GM19023 (cell line): ENCODE measurements around the gene SH3BGRL2.
A peak's percentile ranks its signal among the peaks of the same experiment; 100 is the strongest.
"Not testable (repeated sequence)": the region's sequence is repeated elsewhere in the genome, so short reads cannot be mapped to it uniquely, and the experiment has no call there.

Experiments
- ATAC-seq: cut with Tn5 transposase; IDR thresholded peaks from one replicate; pipeline ENCODE4 v1.9.1; 2021; ENCODE audit warnings: mild to moderate bottlenecking, moderate library complexity; ENCODE audit not compliant: unreplicated experiment

The SH3BGRL2 gene

DNA sequence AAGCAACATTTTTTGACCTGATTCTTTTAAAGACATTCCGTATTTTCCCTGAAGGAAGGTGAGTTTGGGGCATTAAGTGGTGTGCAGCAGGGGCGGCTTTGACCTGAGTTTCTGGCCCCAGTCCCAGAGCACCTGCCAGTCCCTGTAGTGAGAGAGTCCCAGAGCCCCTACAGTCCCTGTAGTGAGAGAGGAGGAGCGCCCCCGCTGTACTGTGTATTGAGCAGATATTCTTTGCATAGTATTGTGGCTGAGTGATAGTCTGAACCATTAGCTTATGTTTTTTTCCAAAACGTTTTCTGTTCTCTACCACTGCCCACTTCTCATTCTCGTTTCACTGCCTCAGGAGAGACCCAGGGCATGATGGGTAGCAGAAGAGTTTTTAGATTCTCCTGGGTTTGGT, 17.2 kb upstream of the SH3BGRL2 start:
- no peak for ATAC-seq

DNA sequence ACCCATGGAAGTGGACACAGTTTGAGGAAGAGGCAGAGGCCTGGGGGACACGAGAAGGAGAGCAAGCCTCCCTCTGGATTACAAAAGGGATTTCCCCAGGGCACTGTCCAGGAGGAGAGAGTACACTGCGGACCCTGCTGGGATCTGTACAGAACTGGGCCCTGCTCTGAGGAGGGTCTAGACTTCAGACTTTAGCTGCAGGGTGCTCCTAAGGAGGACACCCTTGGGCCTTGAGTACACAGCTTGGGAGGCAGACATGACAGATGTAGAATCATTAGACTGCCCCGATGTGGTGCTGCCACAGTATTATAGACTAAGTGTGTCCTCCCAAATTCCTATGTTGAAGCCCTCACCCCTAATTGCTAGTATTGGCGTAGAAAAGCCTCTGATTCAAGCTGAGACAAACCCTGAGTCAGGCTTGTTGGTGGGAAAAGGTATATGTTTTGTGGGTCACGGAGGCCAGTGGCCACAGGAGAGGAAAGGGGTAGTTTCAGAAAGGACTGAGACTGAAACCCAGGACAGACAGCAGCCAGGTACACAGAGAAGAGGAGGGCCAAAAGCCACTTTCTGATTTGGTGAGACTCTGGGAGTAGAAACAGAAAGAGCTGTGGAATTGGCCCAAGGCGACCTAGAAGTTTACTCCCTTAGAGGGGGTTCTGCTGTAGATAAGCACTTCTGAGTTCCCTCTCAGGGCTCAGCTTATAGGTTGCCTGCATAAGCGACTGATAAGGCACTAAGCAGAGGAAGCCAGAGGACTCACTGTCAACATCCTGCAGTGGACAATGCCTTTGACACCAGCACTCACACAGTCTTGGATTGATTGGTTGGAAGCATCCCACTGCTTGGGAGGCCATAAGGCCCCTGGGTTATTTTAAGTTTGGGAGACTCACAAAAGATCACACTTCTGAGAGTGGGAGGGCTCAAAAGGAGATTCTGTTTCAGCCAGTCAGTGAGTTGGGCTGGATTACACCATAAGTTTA, 16.5 kb upstream of the SH3BGRL2 start:
- peak; percentile 68 for ATAC-seq

DNA sequence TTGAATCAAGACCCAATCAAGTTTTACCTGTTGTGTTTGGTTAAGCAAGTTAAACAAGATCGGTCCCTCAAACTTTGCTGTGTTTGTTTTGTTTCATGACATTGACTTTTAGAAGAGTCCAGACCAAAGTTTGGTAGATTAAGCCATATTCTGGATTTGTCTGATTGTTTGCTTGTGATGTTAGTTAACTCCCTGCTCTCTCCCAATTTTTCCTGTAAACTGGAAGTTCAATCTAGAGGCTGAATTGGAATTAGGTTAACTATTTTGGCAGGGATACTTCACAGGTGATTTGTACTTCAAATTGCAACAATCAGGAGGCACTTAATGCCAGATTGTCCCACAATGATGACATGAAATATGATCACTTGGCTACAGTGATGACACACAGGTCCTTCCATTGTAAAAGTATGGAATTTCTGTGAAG, 13.6 kb upstream of the SH3BGRL2 start:
- no peak for ATAC-seq

DNA sequence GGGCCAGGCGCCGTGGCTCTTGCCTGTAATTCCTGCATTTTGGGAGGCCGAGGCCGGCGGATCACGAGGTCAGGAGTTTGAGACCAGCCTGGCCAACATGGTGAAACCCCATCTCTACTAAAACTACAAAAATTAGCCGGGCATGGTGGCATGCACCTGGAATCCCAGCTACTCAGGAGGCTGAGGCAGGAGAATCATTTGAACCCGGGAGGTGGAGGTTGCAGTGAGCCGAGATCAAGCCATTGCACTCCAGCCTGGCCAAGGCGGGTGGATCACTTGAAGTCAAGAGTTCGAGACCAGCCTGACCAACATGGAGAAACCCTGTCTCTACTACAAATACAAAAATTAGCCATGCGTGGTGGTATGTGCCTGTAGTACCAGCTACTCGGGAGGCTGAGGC, 12.7 kb upstream of the SH3BGRL2 start:
- not testable (repeated sequence) for ATAC-seq

DNA sequence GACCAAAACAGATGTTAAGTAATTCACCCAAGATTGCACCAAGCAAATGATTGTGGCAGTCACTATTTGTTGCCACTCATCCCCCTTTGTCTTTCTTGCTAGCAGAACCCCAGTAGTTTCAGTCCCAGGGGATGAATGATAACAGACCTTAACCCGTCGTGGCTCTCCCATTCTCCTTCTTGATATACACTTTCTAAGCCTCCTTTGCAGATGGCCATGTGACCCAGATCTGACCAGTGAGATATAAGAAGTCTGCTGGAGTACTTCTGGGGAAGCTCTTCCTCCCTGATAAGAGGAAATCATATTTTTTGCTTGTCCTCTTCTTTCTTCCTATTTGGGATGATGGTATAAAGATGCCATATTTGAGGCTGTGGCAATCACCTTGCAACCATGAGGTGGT, 9.6 kb upstream of the SH3BGRL2 start:
- ATAC-seq: no peak

DNA sequence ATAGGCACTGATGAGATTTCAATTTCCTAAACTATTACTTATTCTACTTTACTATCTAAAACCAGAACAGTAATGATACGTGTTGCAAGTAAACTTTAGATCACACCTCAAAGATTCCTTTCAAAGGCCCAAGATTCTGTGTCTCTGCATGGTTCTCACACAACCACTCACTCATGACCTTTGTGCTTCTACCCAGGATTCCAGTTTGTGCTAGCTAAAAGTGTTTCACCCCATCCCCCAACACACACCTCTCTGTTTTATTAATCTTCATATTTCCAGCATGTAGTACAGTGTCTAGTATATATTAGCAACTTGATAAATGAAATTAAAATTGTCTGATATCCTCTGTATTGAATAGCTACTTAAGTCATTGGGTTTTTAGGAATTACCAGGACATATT, 8.8 kb upstream of the SH3BGRL2 start:
- no peak for ATAC-seq

DNA sequence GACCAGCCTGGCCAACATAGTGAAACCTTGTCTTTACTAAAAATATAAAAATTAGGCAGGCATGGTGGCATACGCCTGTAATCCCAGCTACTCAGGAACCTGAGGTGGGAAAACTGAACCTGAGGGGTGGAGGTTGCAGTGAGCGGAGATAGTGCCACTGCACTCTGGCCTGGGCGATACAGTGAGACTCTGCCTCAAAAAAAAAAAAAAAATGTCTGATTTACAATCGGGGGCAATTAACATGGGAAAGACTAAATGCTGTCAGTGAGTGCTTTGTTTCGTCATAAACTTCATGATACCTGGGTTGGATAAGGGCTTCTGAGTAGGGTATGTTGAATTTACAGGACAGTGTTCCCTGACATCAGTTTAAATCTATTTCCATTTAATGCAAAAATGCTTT, 8.0 kb upstream of the SH3BGRL2 start:
- no peak for ATAC-seq

DNA sequence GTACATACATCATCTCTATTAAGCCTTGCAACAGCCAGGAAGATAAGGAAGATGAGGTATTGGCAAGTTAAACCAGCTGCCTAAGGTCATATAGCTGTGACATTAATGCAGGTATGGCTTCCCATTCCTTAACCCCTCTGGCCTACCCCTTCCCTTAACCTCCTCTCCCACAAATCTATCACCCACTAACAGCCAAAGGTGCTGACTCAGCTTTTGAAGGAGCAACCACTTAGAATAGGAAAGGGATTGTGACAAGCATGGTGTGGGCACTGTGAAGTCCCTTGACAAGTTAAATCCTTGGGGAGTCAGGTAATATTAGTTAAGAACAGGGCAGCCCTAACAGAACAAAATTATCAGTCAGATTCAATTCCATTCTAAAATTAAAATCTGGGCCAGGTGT, 5.4 kb upstream of the SH3BGRL2 start:
- ATAC-seq: no peak

DNA sequence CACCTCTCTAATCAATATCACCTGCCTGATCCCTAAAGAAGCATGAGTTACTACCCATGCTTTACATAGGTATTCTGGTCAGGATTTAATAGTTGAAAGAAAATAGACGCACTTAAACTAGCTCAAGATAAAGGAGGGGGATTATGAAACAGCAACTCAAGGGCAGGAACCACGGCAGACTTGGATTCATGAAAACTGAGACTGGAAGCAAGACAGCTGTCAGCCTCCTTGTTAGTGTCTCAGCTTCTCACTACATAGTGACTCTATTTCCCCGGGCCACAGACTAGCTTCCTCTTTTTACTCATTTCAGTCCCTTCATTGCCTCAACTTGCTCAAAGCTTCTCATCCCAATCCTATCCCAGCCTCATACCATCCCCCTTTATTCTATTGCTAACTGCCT, 4.3 kb upstream of the SH3BGRL2 start:
- ATAC-seq: no peak

DNA sequence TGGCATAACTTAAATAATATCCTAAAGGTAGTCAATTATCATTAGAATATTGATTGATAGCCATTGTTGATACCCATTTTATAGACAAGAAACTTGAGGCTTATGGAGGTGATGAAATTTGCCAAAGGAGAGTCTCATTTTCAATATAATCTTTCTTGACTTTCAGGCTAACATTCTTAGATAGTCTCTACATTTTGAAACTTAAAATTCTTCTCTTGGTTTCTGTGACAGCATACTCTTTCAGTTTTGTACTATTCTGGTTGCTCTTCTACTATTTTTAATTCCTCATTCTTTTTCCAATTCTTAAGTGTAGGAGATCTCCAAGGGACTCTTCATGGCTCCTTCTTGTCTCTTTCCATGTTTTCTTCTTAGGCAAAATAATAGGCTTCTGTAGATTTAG, 3.7 kb upstream of the SH3BGRL2 start:
- ATAC-seq: no peak

DNA sequence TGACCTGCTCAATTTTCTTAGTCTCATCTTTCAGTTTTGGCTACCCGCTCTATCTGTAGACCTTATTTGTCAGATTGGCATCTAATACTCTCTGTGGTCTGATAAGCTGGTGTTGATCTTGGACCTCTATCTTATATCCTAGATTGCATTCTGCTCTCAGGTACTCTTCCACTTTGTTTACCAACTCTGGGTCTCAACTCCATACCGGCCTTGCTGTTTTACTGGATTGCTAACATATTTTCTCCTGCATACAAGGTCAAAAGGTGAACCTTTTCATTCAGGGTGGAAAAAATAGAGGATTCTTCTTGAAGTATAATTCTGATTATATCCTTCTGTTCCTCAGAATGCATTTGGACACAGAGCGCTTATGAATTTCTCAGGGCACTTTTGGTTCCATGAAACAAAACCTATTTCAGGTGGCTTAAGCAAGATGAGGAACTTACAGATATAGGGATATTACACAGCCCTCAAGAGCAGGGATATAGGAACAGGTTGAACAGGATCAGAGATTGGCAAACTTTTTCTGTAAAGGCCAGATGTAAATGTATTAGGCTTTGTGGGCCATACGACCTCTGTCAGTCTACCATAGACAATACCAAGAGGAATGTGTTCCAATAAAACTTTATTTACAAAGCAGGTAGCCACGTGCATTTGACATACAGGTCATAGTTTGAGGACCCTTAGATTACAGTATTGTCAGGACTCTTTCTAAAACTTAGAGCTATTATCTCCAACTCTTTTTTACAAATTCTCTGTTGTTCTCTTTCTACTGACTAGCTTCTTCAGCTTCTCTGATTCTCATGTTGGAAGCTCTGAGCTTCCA, 2.5 kb upstream of the SH3BGRL2 start:
- ATAC-seq: no peak

DNA sequence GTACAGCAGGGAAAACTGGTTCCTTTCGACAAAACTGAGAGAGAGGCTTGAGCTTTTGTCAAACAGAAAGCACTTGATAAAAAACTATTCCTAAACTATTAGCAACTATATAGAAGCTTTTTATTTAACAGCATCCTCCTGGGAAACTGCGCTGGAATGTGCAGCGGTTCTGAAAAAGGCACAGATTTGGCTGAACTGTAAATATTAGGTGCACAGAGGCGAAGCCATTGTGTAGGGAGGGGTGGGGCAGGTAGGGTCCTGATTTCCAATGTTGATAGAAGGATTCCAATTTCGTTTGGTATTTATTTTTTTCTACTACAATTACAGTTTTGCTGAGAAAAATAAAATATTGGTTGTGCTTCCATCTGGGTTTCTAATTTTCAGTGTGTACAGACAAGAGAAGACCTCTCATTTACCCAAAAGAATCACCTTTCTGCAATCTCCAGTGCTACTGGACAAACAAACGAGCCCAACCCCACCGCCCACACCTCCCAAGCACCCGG, 698 bp upstream of the SH3BGRL2 start:
- peak; percentile 21 for ATAC-seq

DNA sequence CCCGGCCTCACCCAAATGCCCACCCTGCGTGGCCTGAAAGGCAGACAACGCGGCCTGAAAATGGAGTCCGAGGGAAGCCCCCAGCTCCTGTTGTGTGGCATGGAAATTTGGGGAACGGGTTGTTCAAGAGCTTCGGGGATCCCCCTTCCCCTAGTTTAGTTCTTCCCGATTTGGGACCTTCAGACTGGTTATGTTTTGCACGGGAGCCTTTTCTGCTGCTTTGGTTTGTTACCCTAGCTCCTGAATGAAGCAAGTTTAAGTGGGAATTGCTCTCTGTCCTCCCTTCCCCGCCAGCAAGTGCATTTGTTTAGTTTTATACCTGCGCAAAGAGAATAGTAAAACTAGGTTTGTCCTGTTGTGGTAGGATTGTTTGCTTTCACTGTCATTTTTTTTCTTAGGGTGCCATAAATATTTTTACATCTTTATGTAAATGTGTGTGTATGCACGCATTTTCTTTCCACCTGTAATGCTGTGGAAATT, 604 bp downstream of the SH3BGRL2 start:
- ATAC-seq: no peak

DNA sequence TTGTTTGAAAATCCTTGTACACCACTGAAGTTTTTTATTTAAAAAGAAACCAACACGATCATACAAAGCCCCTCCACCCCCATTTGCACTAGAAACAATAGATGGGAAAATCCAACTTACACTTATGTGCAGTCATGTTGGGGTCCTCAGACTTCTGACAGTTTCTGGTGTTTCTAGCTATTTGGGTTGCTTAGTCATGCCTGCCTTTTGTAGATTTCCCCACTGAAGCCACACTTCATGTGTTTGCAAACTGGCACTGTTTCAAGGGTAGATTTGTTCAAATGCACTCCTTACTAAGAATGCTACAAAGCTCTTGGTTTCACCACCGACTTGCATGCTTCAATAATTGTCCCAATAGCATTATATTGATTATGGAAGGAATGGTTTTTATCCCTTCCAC, 1.5 kb downstream of the SH3BGRL2 start:
- ATAC-seq: no peak

DNA sequence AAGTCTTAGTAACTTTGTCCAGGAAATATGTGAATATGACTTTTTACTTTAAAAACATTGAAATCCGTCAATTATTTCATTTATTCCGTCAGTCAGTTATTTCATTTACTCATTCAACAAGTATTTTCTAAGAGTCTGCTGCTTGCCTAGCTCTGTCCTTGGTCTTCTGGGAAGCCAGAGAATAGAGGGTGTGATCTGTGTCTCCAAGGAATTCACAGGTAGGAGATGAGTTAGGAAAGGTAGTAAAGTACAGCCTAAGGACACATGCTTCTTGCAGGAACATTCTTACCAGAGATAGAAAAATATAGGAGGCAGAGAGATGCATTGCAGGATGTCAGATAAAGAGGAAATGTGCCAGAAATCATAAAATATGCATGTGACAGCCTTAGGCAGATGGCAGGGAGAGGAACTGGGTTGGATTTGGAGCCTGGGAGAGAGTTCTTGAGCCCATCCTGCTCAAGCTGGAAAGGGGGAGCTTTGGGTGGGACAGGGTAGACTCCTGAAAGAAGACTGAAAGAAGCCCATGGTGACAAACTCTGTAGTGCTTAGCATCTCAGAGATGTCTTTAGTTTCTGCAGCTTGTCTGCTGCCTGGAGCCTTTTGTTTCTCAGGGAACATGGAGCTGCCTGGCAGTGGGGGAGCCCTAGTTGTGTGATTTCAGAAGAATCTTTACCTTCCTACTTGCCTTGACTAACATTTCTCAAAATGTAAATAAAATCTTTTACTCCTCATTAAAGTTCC, 3.5 kb downstream of the SH3BGRL2 start:
- ATAC-seq: no peak

DNA sequence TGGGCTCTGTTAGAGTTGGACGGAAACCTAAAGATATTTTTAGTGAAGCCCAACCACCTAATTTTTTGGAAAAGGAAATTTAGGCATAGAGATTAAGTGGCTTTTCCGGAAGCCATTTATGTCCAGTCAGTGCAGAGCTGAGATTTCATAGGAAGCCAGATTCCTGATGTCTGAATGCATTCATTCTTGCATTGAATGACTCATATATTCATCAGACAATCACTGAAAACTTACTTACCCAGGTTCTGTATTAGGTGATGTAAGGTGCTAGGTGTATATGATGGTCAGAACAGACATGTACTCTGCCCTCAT, 4.1 kb downstream of the SH3BGRL2 start:
- ATAC-seq: no peak

DNA sequence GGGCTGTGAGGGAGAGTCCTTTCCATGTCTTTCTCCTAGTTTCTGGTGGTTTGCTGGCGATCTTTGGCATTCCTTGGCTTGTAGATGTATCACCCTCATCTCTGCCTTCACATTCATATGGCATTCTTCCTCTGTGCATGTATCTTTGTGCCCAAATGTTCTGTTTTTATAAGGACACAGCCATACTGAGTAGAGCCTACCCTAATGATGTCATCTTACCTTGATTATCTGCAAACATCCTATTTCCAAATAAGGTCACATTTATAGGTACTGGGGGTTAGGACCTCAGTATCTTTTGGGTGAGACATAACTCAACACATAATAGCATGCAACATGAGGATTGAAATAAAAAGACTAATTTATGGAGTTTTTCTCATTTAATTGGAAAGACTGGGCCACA, 5.5 kb downstream of the SH3BGRL2 start:
- ATAC-seq: no peak

DNA sequence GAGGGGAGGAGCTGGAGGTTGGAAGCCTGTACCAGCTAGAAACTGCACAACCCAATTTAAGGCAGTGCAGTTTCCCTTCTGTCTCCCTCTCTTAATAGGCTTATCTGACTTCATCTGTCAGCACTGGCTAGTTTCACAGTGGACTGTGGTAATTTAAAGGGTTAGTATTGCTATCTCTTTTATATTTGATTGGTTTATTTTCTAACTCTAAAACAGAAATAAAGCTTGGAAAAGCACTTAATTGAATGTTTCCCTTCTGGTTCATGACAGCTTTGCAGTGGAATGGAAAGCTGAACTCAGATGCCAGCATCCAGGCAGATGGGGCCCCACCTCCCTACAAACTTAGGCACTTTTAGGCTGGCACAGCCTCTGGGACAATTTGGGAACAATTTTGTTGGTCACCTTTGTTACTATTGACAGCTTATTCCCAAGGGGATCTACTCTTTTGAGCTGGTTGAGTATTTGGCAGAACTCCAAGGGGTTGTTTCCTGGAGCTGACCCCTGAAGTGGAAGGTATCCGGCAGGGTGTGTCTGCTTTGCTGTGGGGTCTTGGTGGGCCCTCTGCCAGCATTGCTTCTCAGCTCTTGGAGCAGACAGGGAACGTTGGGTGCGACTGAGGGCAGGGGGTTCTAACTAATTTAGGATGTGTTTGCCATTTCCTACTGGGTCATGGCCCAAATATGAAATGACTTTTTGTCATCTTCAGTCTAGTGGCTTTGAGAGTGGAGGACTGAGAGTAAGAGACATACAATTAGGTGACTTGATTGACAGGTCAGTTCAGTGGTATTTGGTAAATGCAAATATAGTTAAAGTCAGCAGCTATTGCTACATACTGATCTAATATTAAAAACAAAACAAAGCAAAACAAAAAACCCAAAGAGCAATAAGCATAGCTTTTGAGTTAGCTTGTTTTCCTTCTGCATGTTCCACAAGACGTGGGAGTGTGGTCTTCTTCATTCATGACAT, 9.3 kb downstream of the SH3BGRL2 start:
- ATAC-seq: no peak

DNA sequence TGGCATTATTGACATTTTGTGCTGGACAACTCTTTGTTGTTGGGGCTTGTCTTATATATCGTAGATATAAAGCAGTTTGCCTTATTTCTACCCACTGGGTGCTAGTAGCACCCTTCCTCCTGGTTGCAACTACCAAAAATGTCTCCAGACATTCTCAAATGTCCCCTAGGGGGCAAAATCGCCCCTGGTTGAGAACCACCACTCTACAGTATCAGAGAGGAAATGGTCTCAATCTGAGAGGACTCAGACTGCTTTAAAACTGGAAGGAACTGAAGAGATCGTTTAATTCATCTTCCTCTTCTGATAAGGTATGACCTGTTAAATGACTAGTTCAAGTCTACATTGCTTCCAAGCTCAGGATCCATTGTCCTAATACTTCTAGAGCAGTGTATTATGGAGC, 14.9 kb downstream of the SH3BGRL2 start:
- no peak for ATAC-seq

DNA sequence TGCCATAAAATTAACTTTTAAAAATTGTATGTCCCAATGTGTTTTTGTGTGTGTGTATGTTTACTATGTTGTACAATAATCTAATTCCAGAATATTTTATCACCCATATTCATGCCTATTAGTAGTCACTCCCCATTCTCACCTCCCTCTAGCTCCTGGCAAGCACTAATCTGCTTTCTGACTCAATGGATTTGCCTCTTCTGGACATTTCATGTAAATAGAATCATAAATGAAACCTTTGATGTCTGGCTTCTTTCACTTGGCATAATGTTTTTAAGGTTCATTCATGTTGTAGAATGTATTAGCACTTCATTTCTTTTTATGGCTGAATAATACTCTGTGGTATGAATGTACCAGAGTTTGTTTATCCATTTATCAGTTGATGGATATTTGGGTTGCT, 15.4 kb downstream of the SH3BGRL2 start:
- no peak for ATAC-seq
